Putamen (tissue), 1 donor: ENCODE results near the gene SPP1.
"Not testable (repeated sequence)": the region's sequence is repeated elsewhere in the genome, so short reads cannot be mapped to it uniquely, and the experiment has no call there.

Experiments
- DNase-seq: peaks from one replicate; pipeline ENCODE4 v3.0.0-alpha.2; 2016; ENCODE audit warnings: low spot score

The SPP1 gene

GRCh38 chr4:87986508-87986907, 11.0 kb downstream of the SPP1 start:
- no peak for DNase-seq

- no peak for DNase-seq
Measured at GRCh38 chr4:87989765-87990164, 14.3 kb downstream of the SPP1 start.

GRCh38 chr4:87995435-87995834, 19.9 kb downstream of the SPP1 start:
- no peak for DNase-seq

- DNase-seq: not testable (repeated sequence)
Measured at GRCh38 chr4:87999191-87999691, 23.7 kb downstream of the SPP1 start.

GRCh38 chr4:88001871-88002270, 26.4 kb downstream of the SPP1 start:
- no peak for DNase-seq

- DNase-seq: no peak
Measured at GRCh38 chr4:88002786-88003185, 27.3 kb downstream of the SPP1 start.

DNA sequence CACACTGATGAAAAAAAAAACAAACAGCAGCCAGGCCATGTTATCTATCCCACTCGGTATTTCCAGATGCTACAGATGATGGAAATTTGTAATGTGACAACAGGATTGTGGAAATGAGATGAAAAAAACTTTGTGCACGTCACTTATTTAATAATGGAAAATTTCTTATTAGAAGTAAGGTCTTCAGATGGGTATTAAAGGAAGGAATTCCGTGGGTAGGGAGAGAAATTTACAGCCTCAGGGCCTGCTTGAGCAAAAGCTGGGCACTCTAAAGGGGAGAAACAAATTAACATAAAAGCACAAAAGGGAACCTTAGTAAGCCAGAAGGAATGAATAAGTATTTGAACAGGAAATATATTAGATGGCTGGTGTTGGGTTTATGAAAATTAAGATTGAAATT, 27.7 kb downstream of the SPP1 start:
- DNase-seq: no peak

DNA sequence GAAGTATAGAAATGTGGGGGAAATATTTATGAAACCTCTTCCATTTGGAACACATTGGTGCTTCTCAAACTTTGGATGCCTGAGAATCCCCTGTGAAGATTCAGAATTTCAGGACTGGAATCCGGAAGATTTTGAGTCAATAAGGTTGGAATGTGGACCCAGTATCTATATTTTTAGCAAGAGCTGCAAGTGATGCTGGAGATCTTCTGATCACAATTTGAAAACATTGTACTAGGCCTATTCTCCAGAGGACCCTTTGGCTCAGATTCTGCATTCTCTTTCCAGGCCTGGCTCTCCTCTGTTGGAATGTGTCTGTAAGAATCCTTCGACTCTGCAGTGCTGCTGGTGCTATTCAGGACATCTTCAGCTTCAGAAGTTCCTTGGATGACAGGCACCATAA, 29.6 kb downstream of the SPP1 start:
- DNase-seq: no peak

DNA sequence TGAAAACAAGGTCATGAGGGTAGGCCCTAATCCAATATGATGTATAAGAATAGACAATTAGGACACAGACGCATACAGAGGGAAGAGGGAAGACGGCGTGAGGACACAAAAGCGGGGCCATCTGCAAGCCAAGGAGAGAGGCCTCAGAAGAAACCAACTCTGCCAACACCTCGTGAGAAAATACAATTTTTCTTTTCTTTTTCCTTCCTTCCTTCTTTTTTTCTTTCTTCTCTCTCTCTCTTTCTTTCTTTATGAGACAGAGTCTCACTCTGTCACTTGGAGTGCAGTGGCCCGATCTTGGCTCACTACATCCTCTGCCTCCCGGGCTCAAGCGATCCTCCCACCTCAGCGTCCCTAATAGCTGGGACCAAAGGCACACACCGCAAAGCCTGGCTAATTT, 30.4 kb downstream of the SPP1 start:
- DNase-seq: no peak

DNA sequence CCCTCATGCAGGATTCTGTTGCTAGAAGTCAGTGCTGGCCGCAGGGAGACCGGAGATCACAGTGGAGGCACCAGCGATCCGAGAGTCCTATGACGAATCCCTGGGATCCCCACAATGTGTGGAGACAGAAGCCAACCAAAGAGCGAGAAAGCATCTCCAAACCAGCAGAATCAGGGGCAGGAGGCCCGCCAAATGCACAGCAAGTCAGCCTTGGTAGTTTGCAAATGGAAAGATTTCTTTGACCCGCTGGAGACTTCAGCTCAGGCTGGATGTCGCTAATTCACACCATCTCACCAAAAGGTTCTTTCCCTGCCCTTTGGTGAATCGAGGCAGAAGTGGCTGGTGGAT, 31.4 kb downstream of the SPP1 start:
- DNase-seq: no peak

- peak; percentile 87 for DNase-seq
Measured at GRCh38 chr4:88007304-88008121, 32.0 kb downstream of the SPP1 start, which contains the start of gene PKD2. Gene PKD2, plus strand, starts transcription at chr4:88007635. Its CDS starts 99 bp downstream, at chr4:88007734.

GRCh38 chr4:88008122-88008742, 32.7 kb downstream of the SPP1 start:
- peak; percentile 39 for DNase-seq

DNA sequence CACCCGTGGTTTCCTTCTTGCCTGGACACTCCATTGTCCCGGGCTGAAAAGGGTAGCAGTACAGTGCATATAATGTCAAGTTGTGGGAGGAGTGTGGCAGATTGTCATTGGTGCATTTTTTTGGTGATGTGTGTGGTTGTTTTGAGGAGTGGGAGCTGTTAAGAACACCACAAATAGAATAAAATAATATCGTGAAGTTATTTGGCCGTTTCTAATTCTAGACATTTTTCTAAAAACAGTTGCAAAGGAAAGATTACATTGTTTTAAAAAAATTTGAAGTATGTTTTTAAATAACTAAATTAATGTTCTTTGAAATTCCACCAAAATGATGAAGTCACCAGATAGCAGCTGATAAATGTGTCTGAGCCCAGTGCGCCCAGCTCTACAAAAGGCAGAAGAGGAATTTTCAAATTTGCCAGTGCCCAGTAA, 33.2 kb downstream of the SPP1 start:
- no peak for DNase-seq

DNA sequence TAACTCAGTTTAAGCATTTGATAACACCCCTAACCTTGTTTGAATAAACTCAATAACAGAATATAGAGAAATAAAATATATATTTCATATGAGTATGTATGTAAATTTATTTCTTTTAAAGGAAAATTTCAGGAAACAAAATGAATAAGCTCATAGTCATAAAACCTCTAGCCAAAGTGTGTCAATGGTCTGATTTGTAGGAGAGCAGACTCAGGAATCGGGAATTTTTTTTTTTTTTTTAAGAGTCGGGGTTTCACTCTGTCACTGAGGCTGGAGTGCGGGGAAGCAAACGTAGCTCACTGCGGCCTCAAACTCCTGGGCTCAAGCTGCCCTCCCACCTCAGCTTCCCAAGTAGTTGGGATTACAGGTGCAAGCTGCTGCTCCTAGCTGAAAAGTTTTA, 34.4 kb downstream of the SPP1 start:
- DNase-seq: no peak

DNA sequence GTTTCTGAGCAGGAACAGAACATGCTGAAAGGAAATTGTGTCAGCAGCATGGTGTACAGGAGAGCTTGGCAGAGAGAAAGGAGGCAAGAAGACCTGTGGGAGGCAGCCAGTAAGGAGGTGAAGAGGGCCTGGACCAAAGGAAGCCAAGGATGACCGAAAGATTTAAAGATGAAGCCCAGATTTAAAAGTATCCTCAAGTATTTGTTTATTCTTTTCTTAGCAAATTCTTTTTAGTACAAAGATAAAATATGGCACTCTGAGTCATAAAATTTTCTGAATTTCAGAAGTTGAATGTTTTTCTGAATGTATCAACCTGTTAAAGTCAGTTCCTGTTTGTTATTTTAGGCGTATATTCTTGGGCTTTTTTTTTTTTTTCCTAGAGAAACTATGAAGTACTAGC, 35.5 kb downstream of the SPP1 start:
- DNase-seq: no peak

DNA sequence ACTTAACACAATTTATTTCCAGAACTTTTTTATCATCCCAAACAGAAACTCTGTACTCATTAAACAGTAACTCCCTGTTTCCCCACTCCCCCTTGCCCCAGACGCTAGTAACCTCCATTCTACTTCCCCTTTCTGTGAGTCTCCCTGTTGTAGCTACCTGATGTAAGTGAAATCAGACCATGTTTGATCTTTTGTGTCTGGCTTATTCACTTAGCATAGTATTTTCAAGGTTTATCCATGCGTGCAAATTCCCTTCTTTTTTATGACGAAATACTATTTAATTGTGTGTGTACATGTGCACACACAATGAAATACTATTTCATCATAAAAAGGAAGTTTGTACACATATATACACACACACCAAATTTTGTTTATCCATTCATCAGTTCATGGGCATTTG, 37.1 kb downstream of the SPP1 start:
- no peak for DNase-seq

DNA sequence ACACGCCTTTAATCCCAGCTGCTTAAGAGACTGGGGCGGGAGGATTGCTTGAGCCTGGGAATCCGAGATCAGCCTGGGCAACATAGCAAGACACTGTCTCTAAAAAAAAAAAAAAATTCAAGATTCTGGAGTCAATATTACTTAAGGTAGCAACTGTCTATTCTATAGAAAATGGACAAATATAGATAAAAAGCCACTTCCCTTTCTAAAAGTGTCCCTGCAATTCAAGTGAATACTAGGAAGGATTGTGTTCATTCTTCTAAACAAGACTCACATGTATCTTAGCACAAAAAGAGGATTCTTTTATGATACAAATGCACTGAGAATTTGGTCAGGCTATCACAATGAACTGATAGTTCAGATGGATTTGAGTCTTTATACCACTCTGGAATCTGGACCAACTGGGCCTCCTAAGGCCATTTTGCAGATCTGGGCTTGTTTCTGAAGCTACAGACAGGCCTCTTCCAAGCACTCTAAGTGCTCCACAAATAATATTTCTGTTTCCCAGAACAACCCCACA, 38.9 kb downstream of the SPP1 start:
- no peak for DNase-seq

- no peak for DNase-seq
Measured at GRCh38 chr4:88015659-88016295, 40.3 kb downstream of the SPP1 start.

DNA sequence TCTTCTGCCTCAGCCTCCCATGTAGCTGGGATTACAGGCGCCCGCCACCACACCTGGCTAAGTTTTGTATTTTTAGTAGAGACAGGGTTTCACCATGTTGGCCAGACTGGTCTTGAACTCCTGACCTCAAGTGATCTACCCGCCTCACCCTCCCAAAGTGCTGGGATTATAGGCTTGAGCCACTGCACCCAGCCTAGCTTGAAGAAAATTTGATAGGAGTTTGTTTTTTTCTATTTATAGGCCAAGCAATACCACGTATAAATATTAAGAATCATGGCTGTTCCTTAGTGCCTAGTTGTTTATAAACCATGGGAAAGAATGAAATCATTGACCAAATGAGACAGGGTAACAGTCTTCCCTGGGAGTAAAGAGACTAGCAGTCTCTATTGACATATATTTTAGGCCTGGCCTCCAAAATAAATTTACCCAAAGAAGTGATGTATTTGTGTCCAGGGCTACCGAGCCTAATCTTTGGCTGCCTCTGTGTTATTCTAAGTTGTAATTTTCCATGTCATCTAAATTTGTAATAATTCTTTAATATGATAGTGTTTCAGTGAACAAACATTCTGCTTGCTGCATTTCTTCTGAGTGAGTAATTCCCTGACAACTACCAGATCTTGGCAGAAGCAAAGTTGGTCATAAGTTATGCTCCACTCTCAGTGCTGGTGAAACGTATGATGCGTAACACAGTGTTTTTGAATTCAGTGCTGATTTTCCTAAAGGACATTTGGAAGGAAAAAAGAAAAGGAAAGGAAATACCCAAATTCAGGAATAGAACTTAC, 42.2 kb downstream of the SPP1 start:
- DNase-seq: no peak

GRCh38 chr4:88018466-88018865, 43.0 kb downstream of the SPP1 start:
- DNase-seq: no peak

DNA sequence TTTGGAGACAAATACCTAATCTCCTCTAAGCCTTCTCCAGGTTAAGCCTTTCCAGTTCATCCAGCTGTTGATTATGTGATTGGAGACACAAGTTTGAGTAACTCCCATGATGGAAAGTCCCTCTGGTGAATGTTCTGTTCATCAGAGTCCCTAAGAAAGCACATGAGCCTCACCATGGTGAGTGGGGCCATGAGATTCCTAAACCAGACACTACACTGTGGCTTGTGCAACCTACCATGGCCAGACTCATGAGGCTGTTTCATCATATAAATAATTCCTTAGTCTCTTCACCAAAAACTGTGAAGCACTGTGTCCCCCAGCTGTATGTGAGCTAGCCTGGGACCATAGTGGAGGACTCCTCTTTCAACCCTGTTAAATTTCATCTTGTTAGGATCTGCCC, 46.3 kb downstream of the SPP1 start:
- no peak for DNase-seq

DNA sequence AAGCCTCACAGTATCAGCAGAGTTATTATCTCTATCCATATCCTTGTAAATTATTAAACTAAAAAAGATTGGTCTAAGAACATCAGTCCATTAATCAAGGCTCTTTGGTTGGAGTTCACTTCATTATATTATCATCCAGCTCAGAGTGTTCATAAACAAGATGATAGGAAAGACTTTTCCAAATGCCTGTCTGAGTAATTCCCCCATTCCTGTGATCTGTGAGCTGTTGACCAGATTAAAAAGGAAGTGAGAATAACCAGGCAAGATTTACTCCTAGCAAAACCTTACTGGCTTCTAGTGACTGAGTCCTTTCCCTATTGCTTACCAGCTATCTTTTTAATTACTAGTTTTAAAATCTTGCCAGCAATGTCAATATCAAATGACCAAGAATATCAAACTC, 46.8 kb downstream of the SPP1 start:
- no peak for DNase-seq
